Measurements from ENCODE around the gene CHIA.
"Not testable (repeated sequence)": the region's sequence is repeated elsewhere in the genome, so short reads cannot be mapped to it uniquely, and the experiment has no call there.

The CHIA gene

GRCh38 chr1:111285879-111286278 lies 4.8 kb upstream of the CHIA start:
- no peak for DNase-seq (ENCODE audit: low read depth in 2 of 2)

GRCh38 chr1:111286912-111287311 lies 3.7 kb upstream of the CHIA start:
- DNase-seq (ENCODE audit: low read depth in 2 of 2) = no peak

GRCh38 chr1:111289371-111289770 lies 1.3 kb upstream of the CHIA start:
- DNase-seq (ENCODE audit: low read depth in 2 of 2) = no peak

- no peak for DNase-seq (ENCODE audit: low read depth in 2 of 2)
Measured at GRCh38 chr1:111290104-111290503, 547 bp upstream of the CHIA start.

GRCh38 chr1:111294390-111294789 lies 3.7 kb downstream of the CHIA start:
- DNase-seq (ENCODE audit: low read depth in 2 of 2) = no peak

- DNase-seq (ENCODE audit: low read depth in 2 of 2) = no peak
Measured at GRCh38 chr1:111302374-111302773, 11.7 kb downstream of the CHIA start.

- DNase-seq (ENCODE audit: low read depth in 2 of 2) = no peak
Measured at GRCh38 chr1:111309690-111310089, 19.0 kb downstream of the CHIA start.

GRCh38 chr1:111318523-111318922 lies 27.9 kb downstream of the CHIA start:
- no peak for DNase-seq (ENCODE audit: low read depth in 2 of 2)

- DNase-seq (ENCODE audit: low read depth in 2 of 2) = no peak
Measured at GRCh38 chr1:111320066-111320879, 29.6 kb downstream of the CHIA start.

- no peak for DNase-seq (ENCODE audit: low read depth in 2 of 2)
Measured at GRCh38 chr1:111323231-111323630, 32.6 kb downstream of the CHIA start.

GRCh38 chr1:111332190-111332589 lies 41.5 kb downstream of the CHIA start:
- no peak for DNase-seq (ENCODE audit: low read depth in 2 of 2)

GRCh38 chr1:111334169-111334568 lies 43.5 kb downstream of the CHIA start:
- DNase-seq (ENCODE audit: low read depth in 2 of 2) = peak in 1 of 2 donors; percentile 45

- DNase-seq (ENCODE audit: low read depth in 2 of 2) = not testable (repeated sequence)
Measured at GRCh38 chr1:111335214-111335877, 44.7 kb downstream of the CHIA start.

GRCh38 chr1:111338849-111339248 lies 48.2 kb downstream of the CHIA start:
- not testable (repeated sequence) for DNase-seq (ENCODE audit: low read depth in 2 of 2)

- peak; percentile 64 to 73 for DNase-seq (ENCODE audit: low read depth in 2 of 2)
Measured at GRCh38 chr1:111346089-111346885, 55.6 kb downstream of the CHIA start.

GRCh38 chr1:111347026-111347425 lies 56.4 kb downstream of the CHIA start:
- no peak for DNase-seq (ENCODE audit: low read depth in 2 of 2)

- no peak for DNase-seq (ENCODE audit: low read depth in 2 of 2)
Measured at GRCh38 chr1:111351700-111352099, 61.0 kb downstream of the CHIA start.

GRCh38 chr1:111354584-111354983 lies 63.9 kb downstream of the CHIA start:
- DNase-seq (ENCODE audit: low read depth in 2 of 2) = no peak

GRCh38 chr1:111358964-111359363 lies 68.3 kb downstream of the CHIA start:
- no peak for DNase-seq (ENCODE audit: low read depth in 2 of 2)

GRCh38 chr1:111359376-111359775 lies 68.7 kb downstream of the CHIA start:
- DNase-seq (ENCODE audit: low read depth in 2 of 2) = no peak

GRCh38 chr1:111360257-111360656 lies 69.6 kb downstream of the CHIA start:
- not testable (repeated sequence) for DNase-seq (ENCODE audit: low read depth in 2 of 2)

GRCh38 chr1:111361761-111362160 lies 71.1 kb downstream of the CHIA start:
- no peak for DNase-seq (ENCODE audit: low read depth in 2 of 2)
